ENCODE data around the gene PKDCC. TPM values are rescaled to one million over a fixed set of nuclear protein-coding genes. Genes with fewer than 3 reads are reported as not detected.

Gene PKDCC
- total RNA-seq (278 and 339 TPM in 2 replicates), polyA plus RNA-seq (270 and 281 TPM in 2 replicates)

GRCh38 chr2:42047488-42048298 is at the start of gene PKDCC:
Gene PKDCC (plus strand): TSS chr2:42048021. CDS start chr2:42048200, 179 bp downstream.
- H3K9me3 ChIP-seq (ENCODE audit: low read depth), result no peaks in the 10 kb centered on the region
- peak within 1 kb of the TSS; percentile 95 for H3K27ac ChIP-seq
- no peaks in the 10 kb centered on the region for H3K27me3 ChIP-seq
- H3K4me1 ChIP-seq (ENCODE audit: insufficient read depth), result peaks cover 30% of the 10 kb centered on the region
- H2AFZ ChIP-seq, result peak within 1 kb of the TSS; percentile 6
- peak within 1 kb of the TSS; percentile 94 for H3K4me2 ChIP-seq
- 0% methylated on average over 2 of the region's 111 CpGs for WGBS (ENCODE audit: low lambda C conversion rate, missing lambda C conversion rate)
- H3K9me2 ChIP-seq (replicated peaks; ENCODE audit: insufficient read depth), result no peaks in the 10 kb centered on the region
- DNase-seq (ENCODE audit: low spot score), result peak; percentile 94
- no peaks in the 10 kb centered on the region for H3K36me3 ChIP-seq (replicated peaks; ENCODE audit: insufficient read depth, low read depth)
- H3K4me3 ChIP-seq, result peak within 1 kb of the TSS; percentile 62
- H3K79me2 ChIP-seq, result peaks cover 43% of the 10 kb centered on the region
- no peak for TF ChIP-seq EZH2 (IDR thresholded peaks at IDR 0.05; ENCODE audit: borderline replicate concordance)
- H4K20me1 ChIP-seq (ENCODE audit: insufficient read depth, poor library complexity, severe bottlenecking), result no peaks in the 10 kb centered on the region

- Histone ChIP-seq H3K4me3 (no peak overlapping the region), H3K27me3 (no peaks in the 10 kb centered on the region), H3K27ac (peak overlapping the region; percentile 73), H3K9me2 (replicated peaks; ENCODE audit: insufficient read depth) (no peaks in the 10 kb centered on the region), H3K79me2 (no peaks in the 10 kb centered on the region), H2AFZ (no peak overlapping the region), H3K4me1 (ENCODE audit: insufficient read depth) (peaks cover 18% of the 10 kb centered on the region), H3K4me2 (peak overlapping the region; percentile 50), H3K36me3 (replicated peaks; ENCODE audit: insufficient read depth, low read depth) (no peaks in the 10 kb centered on the region), H4K20me1 (ENCODE audit: insufficient read depth, poor library complexity, severe bottlenecking) (no peaks in the 10 kb centered on the region), H3K9me3 (ENCODE audit: low read depth) (no peaks in the 10 kb centered on the region)
- 46% methylated on average over 15 of the region's 15 CpGs for WGBS (ENCODE audit: low lambda C conversion rate, missing lambda C conversion rate)
- DNase-seq (ENCODE audit: low spot score), result peak; percentile 44
- no peak for TF ChIP-seq EZH2phosphoT487 (IDR thresholded peaks at IDR 0.05; ENCODE audit: low read depth, severe bottlenecking, unreplicated experiment)
- TF ChIP-seq EZH2 (IDR thresholded peaks at IDR 0.05; ENCODE audit: borderline replicate concordance), result no peak
- TF ChIP-seq CTCF (IDR thresholded peaks at IDR 0.05; ENCODE audit: poor library complexity), result no peak
Observed at GRCh38 chr2:41998186-41999127, 49.4 kb upstream of the PKDCC start.

- no peaks in the 10 kb centered on the region for H3K36me3 ChIP-seq (replicated peaks; ENCODE audit: insufficient read depth, low read depth)
- no peaks in the 10 kb centered on the region for H3K79me2 ChIP-seq
- DNase-seq (ENCODE audit: low spot score), result no peak
- TF ChIP-seq CTCF (IDR thresholded peaks at IDR 0.05; ENCODE audit: poor library complexity) (no peak), EZH2 (IDR thresholded peaks at IDR 0.05; ENCODE audit: borderline replicate concordance) (no peak), EZH2phosphoT487 (IDR thresholded peaks at IDR 0.05; ENCODE audit: low read depth, severe bottlenecking, unreplicated experiment) (no peak)
- peak overlapping the region; percentile 73 for H3K27ac ChIP-seq
- no peaks in the 10 kb centered on the region for H4K20me1 ChIP-seq (ENCODE audit: insufficient read depth, poor library complexity, severe bottlenecking)
- peaks cover 18% of the 10 kb centered on the region for H3K4me1 ChIP-seq (ENCODE audit: insufficient read depth)
- no peaks in the 10 kb centered on the region for H3K9me2 ChIP-seq (replicated peaks; ENCODE audit: insufficient read depth)
- H3K4me3 ChIP-seq, result no peak overlapping the region
- no peak overlapping the region for H2AFZ ChIP-seq
- H3K9me3 ChIP-seq (ENCODE audit: low read depth), result no peaks in the 10 kb centered on the region
- no peaks in the 10 kb centered on the region for H3K27me3 ChIP-seq
- peak overlapping the region; percentile 50 for H3K4me2 ChIP-seq
- 71% methylated on average over 1 of the region's 1 CpG for WGBS (ENCODE audit: low lambda C conversion rate, missing lambda C conversion rate)
Observed at GRCh38 chr2:41999128-41999480, 48.7 kb upstream of the PKDCC start.
